Measurements from ENCODE around the gene FYN.

FYN gene

GRCh38 chr6:111831408-111831807, 41.8 kb downstream of the FYN start:
- DNase-seq (ENCODE audit: low read depth) = no peak

- DNase-seq (ENCODE audit: low read depth) = no peak
Observed at GRCh38 chr6:111829998-111830397, 43.3 kb downstream of the FYN start.

GRCh38 chr6:111829581-111829980, 43.7 kb downstream of the FYN start:
- DNase-seq (ENCODE audit: low read depth) = no peak

GRCh38 chr6:111828809-111829208, 44.4 kb downstream of the FYN start:
- no peak for DNase-seq (ENCODE audit: low read depth)

- no peak for DNase-seq (ENCODE audit: low read depth)
Observed at GRCh38 chr6:111825439-111826086, 47.7 kb downstream of the FYN start.

GRCh38 chr6:111824608-111825337, 48.5 kb downstream of the FYN start:
- no peak for DNase-seq (ENCODE audit: low read depth)

- DNase-seq (ENCODE audit: low read depth) = no peak
Observed at GRCh38 chr6:111823831-111824607, 49.2 kb downstream of the FYN start.

- no peak for DNase-seq (ENCODE audit: low read depth)
Observed at GRCh38 chr6:111823012-111823411, 50.2 kb downstream of the FYN start.

GRCh38 chr6:111819458-111819857, 53.8 kb downstream of the FYN start:
- no peak for DNase-seq (ENCODE audit: low read depth)

- DNase-seq (ENCODE audit: low read depth) = no peak
Observed at GRCh38 chr6:111818539-111819226, 54.6 kb downstream of the FYN start.

GRCh38 chr6:111817451-111818120, 55.7 kb downstream of the FYN start:
- no peak for DNase-seq (ENCODE audit: low read depth)

- DNase-seq (ENCODE audit: low read depth) = no peak
Observed at GRCh38 chr6:111813677-111814310, 59.5 kb downstream of the FYN start.

GRCh38 chr6:111813237-111813636, 60.0 kb downstream of the FYN start:
- no peak for DNase-seq (ENCODE audit: low read depth)

GRCh38 chr6:111812060-111813038, 60.9 kb downstream of the FYN start:
- DNase-seq (ENCODE audit: low read depth) = no peak

GRCh38 chr6:111810294-111811131, 62.7 kb downstream of the FYN start:
- no peak for DNase-seq (ENCODE audit: low read depth)

GRCh38 chr6:111809766-111810165, 63.5 kb downstream of the FYN start:
- no peak for DNase-seq (ENCODE audit: low read depth)

- no peak for DNase-seq (ENCODE audit: low read depth)
Observed at GRCh38 chr6:111809264-111809663, 64.0 kb downstream of the FYN start.

- DNase-seq (ENCODE audit: low read depth) = peak; percentile 43
Observed at GRCh38 chr6:111808493-111808892, 64.8 kb downstream of the FYN start.
